Measurements from ENCODE around the gene CSRNP2. TPM values are rescaled to one million over a fixed set of nuclear protein-coding genes. Genes with fewer than 3 reads are reported as not detected.

Gene CSRNP2
- total RNA-seq, 1 experiment from 2014 or later = 44.0 TPM

- no peak for DNase-seq
- TF ChIP-seq, protein P1, sequence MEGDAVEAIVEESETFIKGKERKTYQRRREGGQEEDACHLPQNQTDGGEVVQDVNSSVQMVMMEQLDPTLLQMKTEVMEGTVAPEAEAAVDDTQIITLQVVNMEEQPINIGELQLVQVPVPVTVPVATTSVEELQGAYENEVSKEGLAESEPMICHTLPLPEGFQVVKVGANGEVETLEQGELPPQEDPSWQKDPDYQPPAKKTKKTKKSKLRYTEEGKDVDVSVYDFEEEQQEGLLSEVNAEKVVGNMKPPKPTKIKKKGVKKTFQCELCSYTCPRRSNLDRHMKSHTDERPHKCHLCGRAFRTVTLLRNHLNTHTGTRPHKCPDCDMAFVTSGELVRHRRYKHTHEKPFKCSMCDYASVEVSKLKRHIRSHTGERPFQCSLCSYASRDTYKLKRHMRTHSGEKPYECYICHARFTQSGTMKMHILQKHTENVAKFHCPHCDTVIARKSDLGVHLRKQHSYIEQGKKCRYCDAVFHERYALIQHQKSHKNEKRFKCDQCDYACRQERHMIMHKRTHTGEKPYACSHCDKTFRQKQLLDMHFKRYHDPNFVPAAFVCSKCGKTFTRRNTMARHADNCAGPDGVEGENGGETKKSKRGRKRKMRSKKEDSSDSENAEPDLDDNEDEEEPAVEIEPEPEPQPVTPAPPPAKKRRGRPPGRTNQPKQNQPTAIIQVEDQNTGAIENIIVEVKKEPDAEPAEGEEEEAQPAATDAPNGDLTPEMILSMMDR (IDR thresholded peaks at IDR 0.05; ENCODE audit: insufficient read depth in 1 of 2, low read depth in 1 of 2, low read length in 1 of 2, severe bottlenecking in 1 of 2, unreplicated experiment in 1 of 2) = no peak
Measured at GRCh38 chr12:51013441-51013840, 70.0 kb downstream of the CSRNP2 start.

GRCh38 chr12:51012570-51013236 is 70.7 kb downstream of the CSRNP2 start:
- no peaks in the 10 kb centered on the region for H3K27me3 ChIP-seq (replicated peaks; ENCODE audit: control insufficient read depth, insufficient read depth, low read length)
- no peak for DNase-seq
- H3K36me3 Mint-ChIP-seq (ENCODE audit: insufficient read depth, unreplicated experiment) = peaks cover 15% of the 10 kb centered on the region
- H3K9me3 ChIP-seq = no peaks in the 10 kb centered on the region
- H3K27me3 Mint-ChIP-seq (ENCODE audit: insufficient read depth, unreplicated experiment) = no peaks in the 10 kb centered on the region
- BruUV-seq (replicated peaks) = no TSS peak
- intact Hi-C loops (cut with micrococcal nuclease; ENCODE audit: unreplicated experiment) = no loop called here
- POLR2A ChIA-PET = no interaction called here
- H3K4me3 Mint-ChIP-seq (ENCODE audit: unreplicated experiment) = no peak overlapping the region
- TF ChIP-seq, protein P1 (IDR thresholded peaks at IDR 0.05; ENCODE audit: insufficient read depth in 1 of 2, low read depth in 1 of 2, low read length in 1 of 2, severe bottlenecking in 1 of 2, unreplicated experiment in 1 of 2) = no peak
- peaks cover 11% of the 10 kb centered on the region for H3K4me1 Mint-ChIP-seq (ENCODE audit: low read depth, unreplicated experiment)
- H3K4me3 ChIP-seq (ENCODE audit: low read depth, low read length) = no peak overlapping the region
- H3K36me3 ChIP-seq (ENCODE audit: control insufficient read depth, insufficient read depth, low read length) = no peaks in the 10 kb centered on the region
- H3K27ac Mint-ChIP-seq (ENCODE audit: unreplicated experiment) = no peak overlapping the region
- no peaks in the 10 kb centered on the region for H3K9me3 Mint-ChIP-seq (ENCODE audit: unreplicated experiment)
- CTCF ChIA-PET = no interaction called here
- no peaks in the 10 kb centered on the region for H3K4me1 ChIP-seq

More at GRCh38 chr12:51013441-51013840, 70.0 kb downstream of the CSRNP2 start:
- CTCF ChIA-PET = no interaction called here
- Histone ChIP-seq H3K4me3 (ENCODE audit: low read depth, low read length) (no peak overlapping the region), H3K9me3 (no peaks in the 10 kb centered on the region), H3K27me3 (replicated peaks; ENCODE audit: control insufficient read depth, insufficient read depth, low read length) (no peaks in the 10 kb centered on the region), H3K36me3 (ENCODE audit: control insufficient read depth, insufficient read depth, low read length) (no peaks in the 10 kb centered on the region), H3K4me1 (no peaks in the 10 kb centered on the region)
- Mint-ChIP-seq H3K27me3 (ENCODE audit: insufficient read depth, unreplicated experiment) (no peaks in the 10 kb centered on the region), H3K4me3 (ENCODE audit: unreplicated experiment) (no peak overlapping the region), H3K9me3 (ENCODE audit: unreplicated experiment) (no peaks in the 10 kb centered on the region), H3K27ac (ENCODE audit: unreplicated experiment) (no peak overlapping the region), H3K4me1 (ENCODE audit: low read depth, unreplicated experiment) (peaks cover 11% of the 10 kb centered on the region), H3K36me3 (ENCODE audit: insufficient read depth, unreplicated experiment) (peaks cover 8% of the 10 kb centered on the region)
- BruUV-seq (replicated peaks) = no TSS peak
- intact Hi-C loops (cut with micrococcal nuclease; ENCODE audit: unreplicated experiment) = no loop called here
- POLR2A ChIA-PET = no interaction called here

- Histone ChIP-seq H3K27me3 (replicated peaks; ENCODE audit: control insufficient read depth, insufficient read depth, low read length) (no peaks in the 10 kb centered on the region), H3K36me3 (ENCODE audit: control insufficient read depth, insufficient read depth, low read length) (0 out of 2 replicates have a peak, but pooled peaks cover 1% of the 10 kb centered on the region), H3K9me3 (peaks cover 6% of the 10 kb centered on the region), H3K4me1 (no peaks in the 10 kb centered on the region), H3K4me3 (ENCODE audit: low read depth, low read length) (no peak overlapping the region)
- H3K4me3 Mint-ChIP-seq (ENCODE audit: unreplicated experiment) = no peak overlapping the region
- BruUV-seq (replicated peaks) = no TSS peak
- no peak for DNase-seq
- ChIA-PET POLR2A (no interaction called here), CTCF (no interaction called here)
- no peaks in the 10 kb centered on the region for H3K9me3 Mint-ChIP-seq (ENCODE audit: unreplicated experiment)
- no peak overlapping the region for H3K27ac Mint-ChIP-seq (ENCODE audit: unreplicated experiment)
- intact Hi-C loops (cut with micrococcal nuclease; ENCODE audit: unreplicated experiment) = no loop called here
- TF ChIP-seq, protein P1 (IDR thresholded peaks at IDR 0.05; ENCODE audit: insufficient read depth in 1 of 2, low read depth in 1 of 2, low read length in 1 of 2, severe bottlenecking in 1 of 2, unreplicated experiment in 1 of 2) = no peak
- H3K27me3 Mint-ChIP-seq (ENCODE audit: insufficient read depth, unreplicated experiment) = no peaks in the 10 kb centered on the region
- H3K4me1 Mint-ChIP-seq (ENCODE audit: low read depth, unreplicated experiment) = peaks cover 11% of the 10 kb centered on the region
- H3K36me3 Mint-ChIP-seq (ENCODE audit: insufficient read depth, unreplicated experiment) = peaks cover 23% of the 10 kb centered on the region
Measured at GRCh38 chr12:51011955-51012354, 71.4 kb downstream of the CSRNP2 start.

Other genes with a start within 250 kb of the CSRNP2 start
- not detected in 2 replicates for gene TMPRSS12, start 240.7 kb downstream of the CSRNP2 start, total RNA-seq (2022)
- gene HIGD1C, start 131.1 kb downstream of the CSRNP2 start, total RNA-seq (2022) = not detected in 2 replicates
- gene SLC11A2, start 57.2 kb downstream of the CSRNP2 start, total RNA-seq (2022) = 97.2 and 115 TPM in 2 replicates
- gene LETMD1, start 35.3 kb downstream of the CSRNP2 start, total RNA-seq (2022) = 90.6 and 95.6 TPM in 2 replicates
- 51.4 and 52.6 TPM in 2 replicates for gene TFCP2, start 89.5 kb upstream of the CSRNP2 start, total RNA-seq (2022)
- 4.1 and 5.3 TPM in 2 replicates for gene POU6F1, start 134.5 kb upstream of the CSRNP2 start, total RNA-seq (2022)
- 84.9 and 100 TPM in 2 replicates for gene DAZAP2, start 155.2 kb upstream of the CSRNP2 start, total RNA-seq (2022)
- gene SMAGP, start 186.8 kb upstream of the CSRNP2 start, total RNA-seq (2022) = 95.1 and 108 TPM in 2 replicates
- gene BIN2, start 240.6 kb upstream of the CSRNP2 start, total RNA-seq (2022) = 0.16 and 0.18 TPM in 2 replicates

All from Caco-2 (cell line).